WTC11 (cell line): ENCODE measurements around the gene DNAJC17.

Source experiments
- ESRRA ChIP-seq: sonication (generic); formaldehyde crosslinking; IDR thresholded peaks from 2 replicates; pipeline ENCODE4 v1.8.1; 2022; ENCODE audit warnings: mild to moderate bottlenecking, missing genetic modification reagents, borderline replicate concordance
- FOXP1 ChIP-seq: sonication (generic); formaldehyde crosslinking; IDR thresholded peaks from 2 replicates; pipeline ENCODE4 v1.8.0; 2022; ENCODE audit warnings: missing genetic modification reagents, mild to moderate bottlenecking, moderate library complexity, borderline replicate concordance
- JUN ChIP-seq: sonication (generic); formaldehyde crosslinking; IDR thresholded peaks from 2 replicates; pipeline ENCODE4 v1.8.0; 2023; ENCODE audit warnings: mild to moderate bottlenecking, missing genetic modification reagents
- MXD4 ChIP-seq: fragments of 250-450 bp; sonication (Bioruptor Pico); IDR thresholded peaks from 2 replicates; pipeline ENCODE4 v1.8.0; 2021; ENCODE audit warnings: mild to moderate bottlenecking, moderate library complexity, borderline replicate concordance
- NR2C2 ChIP-seq: sonication (generic); formaldehyde crosslinking; IDR thresholded peaks from 2 replicates; pipeline ENCODE4 v1.8.0; 2022; ENCODE audit warnings: mild to moderate bottlenecking, missing genetic modification reagents
- SMAD4 ChIP-seq: sonication (generic); formaldehyde crosslinking; IDR thresholded peaks from 2 replicates; pipeline ENCODE4 v1.8.0; 2022; ENCODE audit warnings: mild to moderate bottlenecking, missing genetic modification reagents
- SP1 ChIP-seq: sonication (generic); formaldehyde crosslinking; conservative IDR thresholded peaks from 2 replicates; pipeline ENCODE4 v1.8.1; 2022; ENCODE audit warnings: missing genetic modification reagents
- STAT6 ChIP-seq: sonication (generic); formaldehyde crosslinking; conservative IDR thresholded peaks from 2 replicates; pipeline ENCODE4 v1.8.1; 2023; ENCODE audit warnings: mild to moderate bottlenecking, low read depth, missing genetic modification reagents, moderate library complexity
- TP53 ChIP-seq: sonication (generic); formaldehyde crosslinking; IDR thresholded peaks from 2 replicates; pipeline ENCODE4 v1.8.1; 2023; ENCODE audit warnings: mild to moderate bottlenecking, missing genetic modification reagents
- ZBTB21 ChIP-seq: sonication (generic); formaldehyde crosslinking; IDR thresholded peaks from 2 replicates; pipeline ENCODE4 v1.8.1; 2023; ENCODE audit warnings: mild to moderate bottlenecking, missing genetic modification reagents, borderline replicate concordance
- ZNF263 ChIP-seq: sonication (generic); formaldehyde crosslinking; IDR thresholded peaks from 2 replicates; pipeline ENCODE4 v1.8.1; 2022; ENCODE audit warnings: low read depth, mild to moderate bottlenecking, moderate library complexity, missing genetic modification reagents
- TF ChIP-seq, protein P1 (sequence below): fragments of 200-600 bp; IDR thresholded peaks from 2 replicates; pipeline ENCODE4 v1.8.0; 2022; ENCODE audit warnings: antibody characterized with exemption
- TF ChIP-seq, protein P2 (sequence below): sonication (generic); formaldehyde crosslinking; IDR thresholded peaks from 2 replicates; pipeline ENCODE4 v1.8.1; 2022; ENCODE audit warnings: mild to moderate bottlenecking, missing genetic modification reagents, moderate library complexity, borderline replicate concordance
- TF ChIP-seq, protein P3 (sequence below): sonication (generic); formaldehyde crosslinking; IDR thresholded peaks from 2 replicates; pipeline ENCODE4 v1.8.1; 2023; ENCODE audit warnings: mild to moderate bottlenecking, missing genetic modification reagents, moderate library complexity

- TF ChIP-seq, protein P1, sequence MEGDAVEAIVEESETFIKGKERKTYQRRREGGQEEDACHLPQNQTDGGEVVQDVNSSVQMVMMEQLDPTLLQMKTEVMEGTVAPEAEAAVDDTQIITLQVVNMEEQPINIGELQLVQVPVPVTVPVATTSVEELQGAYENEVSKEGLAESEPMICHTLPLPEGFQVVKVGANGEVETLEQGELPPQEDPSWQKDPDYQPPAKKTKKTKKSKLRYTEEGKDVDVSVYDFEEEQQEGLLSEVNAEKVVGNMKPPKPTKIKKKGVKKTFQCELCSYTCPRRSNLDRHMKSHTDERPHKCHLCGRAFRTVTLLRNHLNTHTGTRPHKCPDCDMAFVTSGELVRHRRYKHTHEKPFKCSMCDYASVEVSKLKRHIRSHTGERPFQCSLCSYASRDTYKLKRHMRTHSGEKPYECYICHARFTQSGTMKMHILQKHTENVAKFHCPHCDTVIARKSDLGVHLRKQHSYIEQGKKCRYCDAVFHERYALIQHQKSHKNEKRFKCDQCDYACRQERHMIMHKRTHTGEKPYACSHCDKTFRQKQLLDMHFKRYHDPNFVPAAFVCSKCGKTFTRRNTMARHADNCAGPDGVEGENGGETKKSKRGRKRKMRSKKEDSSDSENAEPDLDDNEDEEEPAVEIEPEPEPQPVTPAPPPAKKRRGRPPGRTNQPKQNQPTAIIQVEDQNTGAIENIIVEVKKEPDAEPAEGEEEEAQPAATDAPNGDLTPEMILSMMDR = no peak
- TF ChIP-seq SMAD4 (no peak), NR2C2 (CRISPR knock-in tag) (no peak), MXD4 (CRISPR knock-in tag) (no peak), ESRRA (no peak), SP1 (CRISPR knock-in tag) (no peak), ZBTB21 (CRISPR knock-in tag) (no peak), TP53 (CRISPR knock-in tag) (no peak), JUN (CRISPR knock-in tag) (no peak), STAT6 (CRISPR knock-in tag) (no peak), ZNF263 (CRISPR knock-in tag) (no peak), FOXP1 (CRISPR knock-in tag) (no peak)
- TF ChIP-seq, protein P2, sequence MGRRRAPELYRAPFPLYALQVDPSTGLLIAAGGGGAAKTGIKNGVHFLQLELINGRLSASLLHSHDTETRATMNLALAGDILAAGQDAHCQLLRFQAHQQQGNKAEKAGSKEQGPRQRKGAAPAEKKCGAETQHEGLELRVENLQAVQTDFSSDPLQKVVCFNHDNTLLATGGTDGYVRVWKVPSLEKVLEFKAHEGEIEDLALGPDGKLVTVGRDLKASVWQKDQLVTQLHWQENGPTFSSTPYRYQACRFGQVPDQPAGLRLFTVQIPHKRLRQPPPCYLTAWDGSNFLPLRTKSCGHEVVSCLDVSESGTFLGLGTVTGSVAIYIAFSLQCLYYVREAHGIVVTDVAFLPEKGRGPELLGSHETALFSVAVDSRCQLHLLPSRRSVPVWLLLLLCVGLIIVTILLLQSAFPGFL (CRISPR knock-in tag) = no peak
- TF ChIP-seq, protein P3, sequence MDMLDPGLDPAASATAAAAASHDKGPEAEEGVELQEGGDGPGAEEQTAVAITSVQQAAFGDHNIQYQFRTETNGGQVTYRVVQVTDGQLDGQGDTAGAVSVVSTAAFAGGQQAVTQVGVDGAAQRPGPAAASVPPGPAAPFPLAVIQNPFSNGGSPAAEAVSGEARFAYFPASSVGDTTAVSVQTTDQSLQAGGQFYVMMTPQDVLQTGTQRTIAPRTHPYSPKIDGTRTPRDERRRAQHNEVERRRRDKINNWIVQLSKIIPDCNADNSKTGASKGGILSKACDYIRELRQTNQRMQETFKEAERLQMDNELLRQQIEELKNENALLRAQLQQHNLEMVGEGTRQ (CRISPR knock-in tag) = no peak
Observed at GRCh38 chr15:40723919-40724318, 83.4 kb downstream of the DNAJC17 start.
